Peyer's patch (tissue), 4 donors: ENCODE data around the gene FGF10.

ENCODE experiments used
- CTCF ChIP-seq, 6 experiments: fragments of 450-650 bp in 4 of 6; fragments of 200-600 bp in 2 of 6; sonication (generic) in 1 of 6; IDR thresholded peaks; one replicate each; pipeline ENCODE4 v1.5.1; 2017 to 2019; ENCODE audit warnings: antibody characterized with exemption in 6 of 6, mild to moderate bottlenecking in 3 of 6, moderate library complexity in 1 of 6
- POLR2A ChIP-seq, 2 donors: fragments of 450-650 bp; IDR thresholded peaks; one replicate each; pipeline ENCODE4 v1.5.1; 2017; ENCODE audit warnings: antibody characterized with exemption in 2 of 2, mild to moderate bottlenecking in 2 of 2, moderate library complexity in 2 of 2

- TF ChIP-seq CTCF (IDR thresholded peaks at IDR 0.05), result no peak
- TF ChIP-seq POLR2A (IDR thresholded peaks at IDR 0.05), result no peak
These were observed 37.7 kb upstream of the FGF10 start for GRCh38 chr5:44426944-44427343.
